Peyer's patch (tissue), 4 donors: ENCODE measurements around the gene L2HGDH.

Experiments
- CTCF ChIP-seq, 6 experiments: fragments of 450-650 bp in 4 of 6; fragments of 200-600 bp in 2 of 6; sonication (generic) in 1 of 6; IDR thresholded peaks; one replicate each; pipeline ENCODE4 v1.5.1; 2017 to 2019; ENCODE audit warnings: antibody characterized with exemption in 6 of 6, mild to moderate bottlenecking in 3 of 6, moderate library complexity in 1 of 6
- POLR2A ChIP-seq, 2 donors: fragments of 450-650 bp; IDR thresholded peaks; one replicate each; pipeline ENCODE4 v1.5.1; 2017; ENCODE audit warnings: antibody characterized with exemption in 2 of 2, mild to moderate bottlenecking in 2 of 2, moderate library complexity in 2 of 2

DNA sequence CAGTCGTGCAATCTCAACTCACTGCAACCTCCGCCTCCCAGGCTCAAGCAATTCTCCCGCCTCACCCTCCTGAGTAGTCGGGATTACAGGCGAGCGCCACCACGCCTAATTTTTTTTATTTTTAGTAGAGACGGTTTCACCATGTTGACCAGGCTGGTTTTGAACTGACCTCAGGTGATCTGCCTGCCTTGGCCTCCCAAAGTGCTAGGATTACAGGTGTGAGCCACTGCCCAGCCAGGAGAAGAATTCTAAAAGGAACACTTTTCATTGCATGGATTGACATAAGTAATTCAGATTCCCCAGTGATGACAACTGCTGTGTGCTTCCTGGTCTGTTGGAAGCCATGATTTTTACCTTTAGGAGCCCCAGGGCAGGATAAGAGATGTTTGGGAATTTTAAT is 22.2 kb upstream of the L2HGDH start:
- TF ChIP-seq POLR2A (IDR thresholded peaks at IDR 0.05) (no peak), CTCF (IDR thresholded peaks at IDR 0.05) (no peak)
